GM23338 (cell line): ENCODE results near the gene SBF1. TPM values are rescaled to one million over a fixed set of nuclear protein-coding genes. Genes with fewer than 3 reads are reported as not detected.

ENCODE experiments used
- ATAC-seq: fragments of 200-7000 bp; cut with Tn5 transposase; 3 replicates; pipeline ENCODE4 v1.9.1; 2020
- DNase-seq: peaks from one replicate; pipeline ENCODE4 v3.0.0-alpha.2; 2015; ENCODE audit warnings: low spot score
- H2AFZ ChIP-seq: fragments of 200-600 bp; sonication (generic); 2 replicates; pipeline ENCODE4 v1.8.0; 2016; ENCODE audit warnings: antibody characterized with exemption, mild to moderate bottlenecking, moderate library complexity
- H3F3A ChIP-seq: fragments of 200-600 bp; sonication (generic); replicated peaks from 2 replicates; pipeline ENCODE4 v1.8.0; 2017; ENCODE audit warnings: antibody characterized with exemption, mixed run types, low read depth
- H3K27ac ChIP-seq: fragments of 200-600 bp; sonication (generic); 2 replicates; pipeline ENCODE4 v1.6.1; 2016; ENCODE audit warnings: low read depth
- H3K27me3 ChIP-seq: fragments of 200-600 bp; sonication (generic); 2 replicates; pipeline ENCODE4 v1.8.0; 2016; ENCODE audit warnings: mild to moderate bottlenecking, mixed run types, moderate library complexity; ENCODE audit not compliant: insufficient read depth
- H3K36me3 ChIP-seq: fragments of 200-600 bp; sonication (generic); 2 replicates; pipeline ENCODE4 v1.8.0; 2016; ENCODE audit warnings: mild to moderate bottlenecking; ENCODE audit not compliant: insufficient read depth
- H3K4me1 ChIP-seq: fragments of 200-600 bp; sonication (generic); 2 replicates; pipeline ENCODE4 v1.8.0; 2016; ENCODE audit warnings: mild to moderate bottlenecking, moderate library complexity; ENCODE audit not compliant: insufficient read depth
- H3K4me2 ChIP-seq: fragments of 200-600 bp; sonication (generic); 2 replicates; pipeline ENCODE4 v1.7.1; 2017; ENCODE audit warnings: mixed run types
- H3K4me3 ChIP-seq: fragments of 200-600 bp; sonication (generic); 2 replicates; pipeline ENCODE4 v1.6.1; 2016; ENCODE audit warnings: mixed run types
- H3K79me2 ChIP-seq: fragments of 200-600 bp; sonication (generic); replicated peaks from 2 replicates; pipeline ENCODE4 v1.8.0; 2017; ENCODE audit warnings: mild to moderate bottlenecking; ENCODE audit not compliant: insufficient read depth
- H3K9me2 ChIP-seq: fragments of 200-600 bp; sonication (generic); 2 replicates; pipeline ENCODE4 v1.8.0; 2017; ENCODE audit not compliant: insufficient read depth
- H4K20me1 ChIP-seq: fragments of 200-600 bp; sonication (generic); replicated peaks from 2 replicates; pipeline ENCODE4 v1.8.0; 2017; ENCODE audit warnings: mild to moderate bottlenecking; ENCODE audit not compliant: insufficient read depth
- H3K27ac Mint-ChIP-seq: 2 replicates; pipeline ENCODE4 v1.8.0; 2020; ENCODE audit warnings: inconsistent platforms, mild to moderate bottlenecking, moderate library complexity, mixed read lengths
- H3K27me3 Mint-ChIP-seq: 3 replicates; pipeline ENCODE4 v1.8.0; 2022; ENCODE audit warnings: low read depth, mild to moderate bottlenecking, moderate library complexity, mixed read lengths, inconsistent platforms; ENCODE audit not compliant: insufficient read depth, poor library complexity
- H3K36me3 Mint-ChIP-seq: 3 replicates; pipeline ENCODE4 v1.8.0; 2021; ENCODE audit warnings: low read depth, mild to moderate bottlenecking, inconsistent platforms, moderate library complexity, mixed read lengths
- H3K4me1 Mint-ChIP-seq: 3 replicates; pipeline ENCODE4 v1.8.0; 2020; ENCODE audit warnings: mild to moderate bottlenecking, inconsistent platforms, mixed read lengths
- H3K4me3 Mint-ChIP-seq: 3 replicates; pipeline ENCODE4 v1.8.0; 2021; ENCODE audit warnings: moderate library complexity, mild to moderate bottlenecking, inconsistent platforms, mixed read lengths
- H3K9me3 Mint-ChIP-seq: 3 replicates; pipeline ENCODE4 v1.8.0; 2020; ENCODE audit warnings: moderate library complexity, mild to moderate bottlenecking, inconsistent platforms, mixed read lengths
- CREB1 ChIP-seq: fragments of 250-450 bp; sonication (Bioruptor Pico); IDR thresholded peaks from 2 replicates; pipeline ENCODE4 v1.5.0; 2020; ENCODE audit warnings: low read depth, mild to moderate bottlenecking, moderate library complexity
- EZH2phosphoT487 ChIP-seq: fragments of 200-600 bp; sonication (generic); IDR thresholded peaks from one replicate; pipeline ENCODE4 v1.8.1; 2018; ENCODE audit warnings: antibody characterized with exemption; ENCODE audit not compliant: unreplicated experiment
- NANOG ChIP-seq: IDR thresholded peaks from 2 replicates; pipeline ENCODE4 v1.6.1; 2016; ENCODE audit warnings: antibody characterized with exemption, borderline replicate concordance
- POLR2AphosphoS5 ChIP-seq: IDR thresholded peaks from 2 replicates; pipeline ENCODE4 v1.6.1; 2016; ENCODE audit warnings: antibody characterized with exemption, low read depth
- STAT1 ChIP-seq: IDR thresholded peaks from one replicate; pipeline ENCODE4 v1.6.1; 2016; ENCODE audit warnings: antibody characterized with exemption; ENCODE audit not compliant: unreplicated experiment
- ZNF114 ChIP-seq: fragments of 250-450 bp; sonication (Bioruptor Pico); IDR thresholded peaks from 2 replicates; pipeline ENCODE4 v1.5.0; 2020; ENCODE audit warnings: mild to moderate bottlenecking, moderate library complexity
- polyA plus RNA-seq: library from polyadenylated mRNA; unstranded; fragments of >200 nt; fragmentation: Nextera tagmentation; extraction: Ambion mirVana; gene quantifications from 2 replicates; pipeline ENCODE4 v1.2.1, GENCODE V29; 2016
- total RNA-seq: library from RNA; depleted of rRNA; stranded (reverse); fragments of >200 nt; shearing (Covaris generic); gene quantifications from 2 replicates; pipeline ENCODE4 v1.2.3, GENCODE V29; 2014
- TF ChIP-seq, protein P1 (sequence below): fragments of 250-450 bp; sonication (Bioruptor Pico); IDR thresholded peaks from 2 replicates; pipeline ENCODE4 v1.5.0; 2020; ENCODE audit warnings: mild to moderate bottlenecking, moderate library complexity
- TF ChIP-seq, protein P2 (sequence below), 2 experiments: fragments of 200-600 bp in 1 of 2; sonication (generic) in 1 of 2; conservative IDR thresholded peaks; 2 replicates each; pipeline versions ENCODE4 v1.5.1 to v1.6.1; 2016 to 2017; ENCODE audit warnings: antibody characterized with exemption in 2 of 2, low read depth in 2 of 2, mild to moderate bottlenecking in 2 of 2, moderate library complexity in 1 of 2

SBF1 gene
- total and polyA plus RNA-seq, 2 experiments from 2014 or later, result 26.5 to 85.4 TPM

- TF ChIP-seq, protein P1, sequence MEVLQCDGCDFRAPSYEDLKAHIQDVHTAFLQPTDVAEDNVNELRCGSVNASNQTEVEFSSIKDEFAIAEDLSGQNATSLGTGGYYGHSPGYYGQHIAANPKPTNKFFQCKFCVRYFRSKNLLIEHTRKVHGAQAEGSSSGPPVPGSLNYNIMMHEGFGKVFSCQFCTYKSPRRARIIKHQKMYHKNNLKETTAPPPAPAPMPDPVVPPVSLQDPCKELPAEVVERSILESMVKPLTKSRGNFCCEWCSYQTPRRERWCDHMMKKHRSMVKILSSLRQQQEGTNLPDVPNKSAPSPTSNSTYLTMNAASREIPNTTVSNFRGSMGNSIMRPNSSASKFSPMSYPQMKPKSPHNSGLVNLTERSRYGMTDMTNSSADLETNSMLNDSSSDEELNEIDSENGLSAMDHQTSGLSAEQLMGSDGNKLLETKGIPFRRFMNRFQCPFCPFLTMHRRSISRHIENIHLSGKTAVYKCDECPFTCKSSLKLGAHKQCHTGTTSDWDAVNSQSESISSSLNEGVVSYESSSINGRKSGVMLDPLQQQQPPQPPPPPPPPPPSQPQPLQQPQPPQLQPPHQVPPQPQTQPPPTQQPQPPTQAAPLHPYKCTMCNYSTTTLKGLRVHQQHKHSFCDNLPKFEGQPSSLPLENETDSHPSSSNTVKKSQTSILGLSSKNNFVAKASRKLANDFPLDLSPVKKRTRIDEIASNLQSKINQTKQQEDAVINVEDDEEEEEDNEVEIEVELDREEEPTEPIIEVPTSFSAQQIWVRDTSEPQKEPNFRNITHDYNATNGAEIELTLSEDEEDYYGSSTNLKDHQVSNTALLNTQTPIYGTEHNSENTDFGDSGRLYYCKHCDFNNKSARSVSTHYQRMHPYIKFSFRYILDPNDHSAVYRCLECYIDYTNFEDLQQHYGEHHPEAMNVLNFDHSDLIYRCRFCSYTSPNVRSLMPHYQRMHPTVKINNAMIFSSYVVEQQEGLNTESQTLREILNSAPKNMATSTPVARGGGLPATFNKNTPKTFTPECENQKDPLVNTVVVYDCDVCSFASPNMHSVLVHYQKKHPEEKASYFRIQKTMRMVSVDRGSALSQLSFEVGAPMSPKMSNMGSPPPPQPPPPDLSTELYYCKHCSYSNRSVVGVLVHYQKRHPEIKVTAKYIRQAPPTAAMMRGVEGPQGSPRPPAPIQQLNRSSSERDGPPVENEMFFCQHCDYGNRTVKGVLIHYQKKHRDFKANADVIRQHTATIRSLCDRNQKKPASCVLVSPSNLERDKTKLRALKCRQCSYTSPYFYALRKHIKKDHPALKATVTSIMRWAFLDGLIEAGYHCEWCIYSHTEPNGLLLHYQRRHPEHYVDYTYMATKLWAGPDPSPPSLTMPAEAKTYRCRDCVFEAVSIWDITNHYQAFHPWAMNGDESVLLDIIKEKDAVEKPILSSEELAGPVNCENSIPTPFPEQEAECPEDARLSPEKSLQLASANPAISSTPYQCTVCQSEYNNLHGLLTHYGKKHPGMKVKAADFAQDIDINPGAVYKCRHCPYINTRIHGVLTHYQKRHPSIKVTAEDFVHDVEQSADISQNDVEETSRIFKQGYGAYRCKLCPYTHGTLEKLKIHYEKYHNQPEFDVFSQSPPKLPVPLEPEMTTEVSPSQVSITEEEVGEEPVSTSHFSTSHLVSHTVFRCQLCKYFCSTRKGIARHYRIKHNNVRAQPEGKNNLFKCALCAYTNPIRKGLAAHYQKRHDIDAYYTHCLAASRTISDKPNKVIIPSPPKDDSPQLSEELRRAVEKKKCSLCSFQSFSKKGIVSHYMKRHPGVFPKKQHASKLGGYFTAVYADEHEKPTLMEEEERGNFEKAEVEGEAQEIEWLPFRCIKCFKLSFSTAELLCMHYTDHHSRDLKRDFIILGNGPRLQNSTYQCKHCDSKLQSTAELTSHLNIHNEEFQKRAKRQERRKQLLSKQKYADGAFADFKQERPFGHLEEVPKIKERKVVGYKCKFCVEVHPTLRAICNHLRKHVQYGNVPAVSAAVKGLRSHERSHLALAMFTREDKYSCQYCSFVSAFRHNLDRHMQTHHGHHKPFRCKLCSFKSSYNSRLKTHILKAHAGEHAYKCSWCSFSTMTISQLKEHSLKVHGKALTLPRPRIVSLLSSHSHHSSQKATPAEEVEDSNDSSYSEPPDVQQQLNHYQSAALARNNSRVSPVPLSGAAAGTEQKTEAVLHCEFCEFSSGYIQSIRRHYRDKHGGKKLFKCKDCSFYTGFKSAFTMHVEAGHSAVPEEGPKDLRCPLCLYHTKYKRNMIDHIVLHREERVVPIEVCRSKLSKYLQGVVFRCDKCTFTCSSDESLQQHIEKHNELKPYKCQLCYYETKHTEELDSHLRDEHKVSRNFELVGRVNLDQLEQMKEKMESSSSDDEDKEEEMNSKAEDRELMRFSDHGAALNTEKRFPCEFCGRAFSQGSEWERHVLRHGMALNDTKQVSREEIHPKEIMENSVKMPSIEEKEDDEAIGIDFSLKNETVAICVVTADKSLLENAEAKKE, result no peak
- TF ChIP-seq, protein P2, sequence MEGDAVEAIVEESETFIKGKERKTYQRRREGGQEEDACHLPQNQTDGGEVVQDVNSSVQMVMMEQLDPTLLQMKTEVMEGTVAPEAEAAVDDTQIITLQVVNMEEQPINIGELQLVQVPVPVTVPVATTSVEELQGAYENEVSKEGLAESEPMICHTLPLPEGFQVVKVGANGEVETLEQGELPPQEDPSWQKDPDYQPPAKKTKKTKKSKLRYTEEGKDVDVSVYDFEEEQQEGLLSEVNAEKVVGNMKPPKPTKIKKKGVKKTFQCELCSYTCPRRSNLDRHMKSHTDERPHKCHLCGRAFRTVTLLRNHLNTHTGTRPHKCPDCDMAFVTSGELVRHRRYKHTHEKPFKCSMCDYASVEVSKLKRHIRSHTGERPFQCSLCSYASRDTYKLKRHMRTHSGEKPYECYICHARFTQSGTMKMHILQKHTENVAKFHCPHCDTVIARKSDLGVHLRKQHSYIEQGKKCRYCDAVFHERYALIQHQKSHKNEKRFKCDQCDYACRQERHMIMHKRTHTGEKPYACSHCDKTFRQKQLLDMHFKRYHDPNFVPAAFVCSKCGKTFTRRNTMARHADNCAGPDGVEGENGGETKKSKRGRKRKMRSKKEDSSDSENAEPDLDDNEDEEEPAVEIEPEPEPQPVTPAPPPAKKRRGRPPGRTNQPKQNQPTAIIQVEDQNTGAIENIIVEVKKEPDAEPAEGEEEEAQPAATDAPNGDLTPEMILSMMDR (conservative IDR thresholded peaks at IDR 0.05; ENCODE audit: low read depth in 2 of 2), result no peak
- TF ChIP-seq ZNF114 (no peak), STAT1 (no peak), CREB1 (CRISPR knock-in tag) (no peak), EZH2phosphoT487 (no peak), POLR2AphosphoS5 (no peak)
Measured at GRCh38 chr22:50467773-50468440, 6.9 kb downstream of the SBF1 start (continued).

DNA sequence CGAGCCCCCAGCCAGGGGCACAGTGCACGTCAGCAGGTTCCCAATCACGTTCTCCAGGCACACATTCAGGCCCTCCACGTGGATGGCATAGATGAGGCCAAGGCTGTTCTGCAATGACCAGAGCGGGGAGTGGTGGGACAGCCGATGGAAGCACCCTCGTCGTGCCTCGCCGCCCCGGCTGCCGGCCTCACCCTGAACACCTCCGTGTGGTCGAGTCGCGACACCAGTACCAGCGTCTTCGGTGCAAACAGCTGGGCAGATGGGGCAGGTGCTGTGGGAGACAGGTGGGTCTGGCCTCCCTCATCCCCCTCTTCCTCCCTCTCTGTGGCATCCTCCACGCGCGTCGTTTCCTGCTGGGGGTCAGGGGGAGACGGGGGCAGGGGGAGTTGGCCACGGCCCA, 7.5 kb downstream of the SBF1 start:
- Histone ChIP-seq H3K79me2 (peaks cover 42% of the 10 kb centered on the region), H3K4me1 (peaks cover 8% of the 10 kb centered on the region; the same call in 1 of the 2 replicates), H2AFZ (no peak overlapping the region), H3K27me3 (no peaks in the 10 kb centered on the region), H3K4me2 (no peak overlapping the region), H3F3A (no peaks in the 10 kb centered on the region), H4K20me1 (peaks cover 28% of the 10 kb centered on the region), H3K4me3 (no peak overlapping the region), H3K9me2 (no peaks in the 10 kb centered on the region), H3K27ac (no peak overlapping the region), H3K36me3 (no peaks in the 10 kb centered on the region)
- Mint-ChIP-seq H3K27me3 (peaks cover 12% of the 10 kb centered on the region), H3K9me3 (no peaks in the 10 kb centered on the region), H3K27ac (no peak overlapping the region), H3K4me1 (peaks cover 20% of the 10 kb centered on the region), H3K36me3 (peaks cover 23% of the 10 kb centered on the region), H3K4me3 (no peak overlapping the region)
- no peak for ATAC-seq
- DNase-seq, result no peak
- TF ChIP-seq EZH2phosphoT487 (no peak), STAT1 (no peak), NANOG (no peak), POLR2AphosphoS5 (no peak)
